ENCODE measurements around the gene PRDM10.

DNA sequence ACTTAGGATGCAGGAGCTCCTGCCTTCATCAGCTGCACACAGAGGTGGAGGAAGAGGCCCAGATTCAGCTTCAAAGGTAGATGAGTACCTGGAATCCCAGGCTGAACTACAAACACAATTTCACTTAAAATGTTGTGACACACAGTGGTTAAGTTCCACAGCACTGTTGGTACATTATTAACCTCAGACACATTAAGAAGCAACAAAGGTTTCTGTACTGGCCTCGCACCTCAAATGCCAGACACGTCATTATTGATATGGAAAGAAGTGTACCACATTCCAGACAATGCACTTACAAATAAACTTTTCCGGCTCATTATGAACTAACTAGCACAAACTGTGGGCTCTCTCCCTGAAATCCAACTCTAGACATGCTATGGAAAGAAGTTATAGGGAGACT is 34.6 kb downstream of the PRDM10 start:
- TF ChIP-seq POLR2AphosphoS5 (IDR thresholded peaks at IDR 0.05) = no peak
- TF ChIP-seq, protein P1, sequence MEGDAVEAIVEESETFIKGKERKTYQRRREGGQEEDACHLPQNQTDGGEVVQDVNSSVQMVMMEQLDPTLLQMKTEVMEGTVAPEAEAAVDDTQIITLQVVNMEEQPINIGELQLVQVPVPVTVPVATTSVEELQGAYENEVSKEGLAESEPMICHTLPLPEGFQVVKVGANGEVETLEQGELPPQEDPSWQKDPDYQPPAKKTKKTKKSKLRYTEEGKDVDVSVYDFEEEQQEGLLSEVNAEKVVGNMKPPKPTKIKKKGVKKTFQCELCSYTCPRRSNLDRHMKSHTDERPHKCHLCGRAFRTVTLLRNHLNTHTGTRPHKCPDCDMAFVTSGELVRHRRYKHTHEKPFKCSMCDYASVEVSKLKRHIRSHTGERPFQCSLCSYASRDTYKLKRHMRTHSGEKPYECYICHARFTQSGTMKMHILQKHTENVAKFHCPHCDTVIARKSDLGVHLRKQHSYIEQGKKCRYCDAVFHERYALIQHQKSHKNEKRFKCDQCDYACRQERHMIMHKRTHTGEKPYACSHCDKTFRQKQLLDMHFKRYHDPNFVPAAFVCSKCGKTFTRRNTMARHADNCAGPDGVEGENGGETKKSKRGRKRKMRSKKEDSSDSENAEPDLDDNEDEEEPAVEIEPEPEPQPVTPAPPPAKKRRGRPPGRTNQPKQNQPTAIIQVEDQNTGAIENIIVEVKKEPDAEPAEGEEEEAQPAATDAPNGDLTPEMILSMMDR (IDR thresholded peaks at IDR 0.05) = no peak
- no peak for TF ChIP-seq POLR2A (IDR thresholded peaks at IDR 0.05; ENCODE audit: low read depth)
- TF ChIP-seq EP300 (IDR thresholded peaks at IDR 0.05) = no peak
